ENCODE data around the gene CYP2S1. TPM values are rescaled to one million over a fixed set of nuclear protein-coding genes. Genes with fewer than 3 reads are reported as not detected.

CYP2S1 gene
- total RNA-seq, 1 donor from 2014 or later: under 0.01 TPM

GRCh38 chr19:41194157-41194552 lies 1.1 kb downstream of the CYP2S1 start:
- no peak for DNase-seq (ENCODE audit: low read depth, low spot score)

- no peak for DNase-seq (ENCODE audit: low read depth, low spot score)
Observed at GRCh38 chr19:41195675-41196497, 2.9 kb downstream of the CYP2S1 start.

- DNase-seq (ENCODE audit: low read depth, low spot score): no peak
Observed at GRCh38 chr19:41198559-41198958, 5.5 kb downstream of the CYP2S1 start.

- DNase-seq (ENCODE audit: low read depth, low spot score): no peak
Observed at GRCh38 chr19:41203371-41203770, 10.4 kb downstream of the CYP2S1 start.

- DNase-seq (ENCODE audit: low read depth, low spot score): peak; percentile 69
Observed at GRCh38 chr19:41204338-41204737, 11.3 kb downstream of the CYP2S1 start.

GRCh38 chr19:41205995-41206394 lies 13.0 kb downstream of the CYP2S1 start:
- DNase-seq (ENCODE audit: low read depth, low spot score): no peak

GRCh38 chr19:41206456-41206855 lies 13.4 kb downstream of the CYP2S1 start:
- no peak for DNase-seq (ENCODE audit: low read depth, low spot score)

- DNase-seq (ENCODE audit: low read depth, low spot score): no peak
Observed at GRCh38 chr19:41206926-41207750, 14.1 kb downstream of the CYP2S1 start.

- no peak for DNase-seq (ENCODE audit: low read depth, low spot score)
Observed at GRCh38 chr19:41214161-41214560, 21.1 kb downstream of the CYP2S1 start.

GRCh38 chr19:41217741-41218140 lies 24.7 kb downstream of the CYP2S1 start:
- no peak for DNase-seq (ENCODE audit: low read depth, low spot score)

GRCh38 chr19:41218249-41218614 lies 25.2 kb downstream of the CYP2S1 start:
- no peak for DNase-seq (ENCODE audit: low read depth, low spot score)

GRCh38 chr19:41218615-41219507 lies 25.8 kb downstream of the CYP2S1 start, which contains the start of gene AXL:
Gene AXL, plus strand, starts transcription at chr19:41219223. Its CDS starts 170 bp downstream, at chr19:41219393.
- no peak for DNase-seq (ENCODE audit: low read depth, low spot score)

- DNase-seq (ENCODE audit: low read depth, low spot score): no peak
Observed at GRCh38 chr19:41219924-41220567, 27.0 kb downstream of the CYP2S1 start.

- DNase-seq (ENCODE audit: low read depth, low spot score): no peak
Observed at GRCh38 chr19:41220811-41221210, 27.8 kb downstream of the CYP2S1 start.

- DNase-seq (ENCODE audit: low read depth, low spot score): no peak
Observed at GRCh38 chr19:41221514-41222205, 28.6 kb downstream of the CYP2S1 start.

GRCh38 chr19:41222240-41222639 lies 29.2 kb downstream of the CYP2S1 start:
- no peak for DNase-seq (ENCODE audit: low read depth, low spot score)

- DNase-seq (ENCODE audit: low read depth, low spot score): peak; percentile 58
Observed at GRCh38 chr19:41223431-41224234, 30.6 kb downstream of the CYP2S1 start.

GRCh38 chr19:41224632-41225031 lies 31.6 kb downstream of the CYP2S1 start:
- no peak for DNase-seq (ENCODE audit: low read depth, low spot score)

- DNase-seq (ENCODE audit: low read depth, low spot score): peak; percentile 89
Observed at GRCh38 chr19:41225238-41226052, 32.4 kb downstream of the CYP2S1 start.

Measured in pulmonary artery endothelial cell (primary cell).